HG03460 (cell line): Measurements from ENCODE around the gene TAF3.
"Not testable (repeated sequence)": the region's sequence is repeated elsewhere in the genome, so short reads cannot be mapped to it uniquely, and the experiment has no call there.

Experiments
- ATAC-seq: cut with Tn5 transposase; IDR thresholded peaks from one replicate; pipeline ENCODE4 v1.9.1; 2021; ENCODE audit not compliant: unreplicated experiment

Gene TAF3

DNA sequence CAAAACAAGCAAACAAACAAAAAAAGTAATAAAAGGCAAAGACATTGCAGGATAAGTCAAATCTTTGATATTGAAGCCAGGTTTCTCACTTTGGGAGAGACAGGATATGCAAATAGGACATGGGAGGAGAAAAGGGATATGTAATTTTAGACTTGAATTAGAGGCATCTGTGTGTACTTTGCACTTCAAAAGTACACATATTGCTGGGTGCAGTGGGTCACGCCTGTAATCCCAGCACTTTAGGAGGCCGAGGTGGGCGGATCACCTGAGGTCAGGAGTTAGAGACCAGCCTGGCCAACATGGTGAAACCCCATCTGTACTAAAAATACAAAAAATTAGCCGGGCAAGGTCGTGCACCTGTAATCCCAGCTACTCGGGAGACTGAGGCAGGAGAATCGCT lies 6.6 kb upstream of the TAF3 start:
- ATAC-seq: not testable (repeated sequence)

DNA sequence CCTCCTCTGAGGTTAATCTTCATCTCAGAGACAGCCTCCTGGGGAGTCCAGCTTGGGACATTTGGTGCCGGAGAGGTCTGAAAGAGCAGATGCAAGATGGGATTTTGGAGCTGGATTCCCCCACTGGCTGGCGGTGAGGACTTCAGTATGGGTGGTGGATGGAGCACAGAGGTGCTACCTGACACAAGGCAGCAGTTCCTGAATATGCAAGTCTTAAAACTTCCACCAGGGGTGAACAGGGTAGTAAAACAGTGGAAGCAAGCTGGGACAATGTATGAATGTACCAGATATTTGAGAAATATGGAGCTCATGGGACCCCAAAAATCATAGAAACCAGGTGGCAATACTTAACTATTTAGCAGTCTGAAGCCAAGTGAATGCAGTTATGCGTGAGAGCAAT lies 4.8 kb upstream of the TAF3 start:
- no peak for ATAC-seq

DNA sequence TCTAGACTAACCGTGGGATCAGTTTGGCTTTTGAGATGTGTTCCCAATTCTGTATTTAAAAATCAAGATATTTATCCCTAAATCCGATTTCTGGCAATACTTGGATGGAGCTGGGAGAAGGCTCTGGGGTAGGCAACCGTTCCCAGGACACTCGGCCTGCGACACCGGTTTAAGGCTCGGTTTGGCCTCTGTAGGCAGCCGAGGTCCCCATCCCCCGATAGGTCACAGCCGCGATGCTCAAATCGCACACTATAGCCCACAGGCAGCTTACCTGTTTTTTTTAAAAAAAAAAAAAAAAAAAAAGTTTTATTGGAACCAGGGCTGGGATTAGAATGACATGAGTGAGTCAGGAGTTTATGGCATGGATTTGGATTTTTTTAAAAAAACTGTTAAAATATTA lies 729 bp upstream of the TAF3 start:
- no peak for ATAC-seq

DNA sequence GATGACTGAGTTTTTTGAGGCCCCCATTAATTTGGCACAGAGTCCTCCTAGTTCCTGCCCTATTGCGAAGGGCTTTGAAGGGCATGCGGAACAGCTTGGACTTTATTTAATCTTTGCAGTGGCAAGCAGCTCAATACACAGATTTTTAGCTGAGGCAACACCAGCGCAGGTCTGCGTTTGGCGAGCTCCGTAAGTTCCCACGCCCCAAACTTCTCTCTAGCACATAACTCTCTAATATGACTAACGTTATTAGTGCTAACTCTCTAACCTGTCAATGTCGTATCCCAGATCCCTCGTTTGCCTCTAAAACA lies 366 bp upstream of the TAF3 start:
- no peak for ATAC-seq

DNA sequence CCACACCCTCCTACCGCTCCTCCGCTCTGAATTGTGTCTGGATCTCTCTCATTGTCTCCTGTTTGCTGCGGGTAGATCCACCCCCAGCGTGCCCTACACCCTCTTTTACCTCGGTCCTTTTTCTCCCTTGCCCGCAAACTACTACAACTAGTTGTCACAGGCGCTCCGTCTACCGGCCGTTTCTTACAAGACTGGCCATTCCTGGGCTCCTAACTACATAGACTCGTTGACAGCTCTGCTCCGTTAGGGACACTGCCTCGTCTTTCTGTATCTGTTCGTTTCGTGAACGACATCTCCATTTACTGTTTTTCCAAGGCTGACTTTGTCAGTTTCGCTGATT lies 786 bp downstream of the TAF3 start:
- peak; percentile 47 for ATAC-seq

DNA sequence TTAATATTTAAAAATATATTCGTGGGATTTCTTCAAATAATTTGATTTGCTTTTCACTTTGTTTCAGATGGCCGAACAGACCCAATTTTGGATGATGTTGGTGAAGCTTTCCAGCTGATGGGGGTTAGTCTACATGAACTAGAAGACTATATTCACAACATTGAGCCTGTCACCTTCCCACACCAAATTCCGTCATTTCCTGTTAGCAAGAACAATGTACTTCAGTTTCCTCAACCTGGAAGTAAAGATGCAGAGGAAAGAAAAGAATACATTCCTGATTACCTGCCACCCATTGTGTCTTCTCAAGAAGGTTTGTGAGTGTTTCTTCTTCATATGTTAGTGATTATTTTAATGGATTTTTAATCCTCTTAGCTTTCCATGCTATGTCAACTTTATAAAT lies 5.9 kb downstream of the TAF3 start:
- no peak for ATAC-seq

DNA sequence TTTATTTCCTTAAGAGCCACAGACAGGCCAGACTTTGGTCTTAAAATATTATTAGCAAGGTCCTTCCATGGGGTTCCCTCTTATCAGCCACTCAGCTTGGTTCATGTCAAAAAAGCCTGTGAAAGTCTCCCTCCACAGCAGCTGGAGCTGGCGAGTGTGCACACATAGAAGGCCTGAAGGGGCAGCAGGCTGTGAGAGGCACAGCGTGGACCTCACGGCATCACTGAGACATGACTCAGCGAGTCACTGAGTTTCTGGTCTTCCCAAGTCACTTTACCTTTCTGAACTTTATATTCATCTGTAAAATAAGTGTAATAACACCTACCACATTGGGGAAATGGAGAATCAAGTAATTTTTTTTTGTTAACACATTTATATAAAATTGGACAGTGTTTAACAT lies 8.7 kb downstream of the TAF3 start:
- ATAC-seq: no peak

DNA sequence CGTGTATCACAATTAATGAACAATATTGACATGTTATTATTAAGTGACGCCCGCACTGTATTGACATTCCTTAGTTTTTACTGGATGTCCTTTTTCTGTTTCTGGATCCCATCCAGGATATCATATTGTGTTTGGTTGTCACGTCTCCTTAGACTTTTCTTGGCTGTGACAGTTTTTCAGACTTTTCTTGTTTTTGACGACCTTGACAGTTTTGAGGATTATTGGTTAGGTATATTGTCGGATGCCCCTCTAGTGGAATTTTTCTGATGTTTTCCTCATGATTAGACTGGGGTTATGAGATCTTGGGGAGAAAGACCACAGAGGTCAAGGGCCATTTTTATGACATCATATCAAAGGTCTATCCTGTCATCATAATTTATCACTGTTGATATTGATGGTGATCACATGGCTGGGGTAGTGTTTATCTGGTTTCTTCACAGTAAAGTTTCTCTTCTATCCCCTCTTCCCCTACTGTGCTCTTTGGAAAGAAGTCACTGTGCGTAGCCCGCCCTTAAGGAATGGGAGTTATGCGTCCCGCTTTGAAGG lies 11.1 kb downstream of the TAF3 start:
- no peak for ATAC-seq

DNA sequence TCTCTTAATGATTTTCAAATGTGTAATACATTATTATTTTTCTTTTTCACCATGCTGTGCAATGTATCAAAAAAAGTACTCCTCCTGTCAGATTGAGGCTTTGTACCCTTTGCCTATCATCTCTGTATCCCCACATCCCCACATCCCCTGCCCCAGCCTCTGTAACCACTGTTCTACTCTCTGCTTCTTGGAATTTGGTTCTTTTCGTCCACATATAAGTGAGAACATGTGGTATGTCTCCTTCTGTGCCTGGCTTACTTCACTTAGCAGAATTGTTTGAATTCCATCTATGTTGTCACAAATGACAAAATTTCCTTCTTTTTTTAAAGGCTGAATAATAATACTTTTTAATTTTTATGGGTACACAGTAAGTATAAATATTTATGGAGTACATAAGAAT lies 13.8 kb downstream of the TAF3 start:
- no peak for ATAC-seq

DNA sequence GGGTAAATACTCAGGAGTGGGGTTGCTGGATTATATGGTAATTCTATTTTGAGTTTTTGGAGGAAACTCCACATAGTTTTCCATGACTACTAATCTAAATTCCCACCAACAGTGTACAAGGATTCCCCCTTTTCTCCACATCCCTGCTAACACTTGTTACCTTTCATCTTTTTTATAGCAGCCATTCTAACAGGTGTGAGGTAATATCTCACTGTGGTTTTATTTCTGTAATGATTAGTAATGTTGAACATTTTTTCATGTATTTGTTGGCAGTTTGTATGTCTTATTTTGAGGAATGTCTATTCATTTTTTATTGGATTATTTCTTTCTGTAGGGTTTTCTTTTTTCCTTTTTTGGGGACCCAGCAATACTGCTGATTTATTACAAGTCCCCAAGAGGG lies 14.9 kb downstream of the TAF3 start:
- no peak for ATAC-seq

DNA sequence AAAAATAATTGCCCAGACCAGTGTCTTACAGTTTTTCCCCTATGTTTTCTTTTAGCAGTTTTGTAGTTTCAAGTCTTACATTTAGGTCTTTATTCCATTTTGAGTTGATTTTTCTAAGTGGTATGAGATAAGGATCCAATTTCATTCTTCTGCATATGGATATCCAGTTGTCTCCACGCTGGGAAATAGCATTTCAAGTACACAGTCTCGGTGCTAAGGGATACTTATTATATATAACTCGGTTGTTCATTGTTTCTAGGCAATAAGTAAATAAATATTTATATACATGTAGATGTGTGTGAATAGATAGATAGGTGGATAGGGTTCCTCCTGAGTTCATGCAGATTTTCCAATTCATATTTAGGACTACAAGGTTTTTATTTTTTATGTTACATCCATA lies 16.0 kb downstream of the TAF3 start:
- ATAC-seq: no peak

DNA sequence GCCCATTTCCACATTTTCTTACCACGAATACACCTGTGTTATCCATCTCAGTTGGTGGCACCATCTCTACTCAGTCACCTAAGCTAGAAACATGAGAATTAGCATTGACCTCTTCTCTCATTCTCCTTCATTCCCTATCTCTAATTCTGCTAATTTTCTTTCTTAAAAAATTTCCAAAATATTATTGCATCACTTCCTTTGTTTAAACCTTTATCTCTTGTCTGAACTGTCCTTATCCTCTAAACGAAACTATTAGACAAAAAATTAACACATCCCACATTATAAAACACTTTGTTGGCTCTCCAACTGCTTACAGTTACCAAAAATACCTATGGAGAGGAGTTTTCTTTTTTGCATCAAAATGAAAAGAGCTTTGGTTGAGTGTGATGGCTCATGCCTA lies 18.3 kb downstream of the TAF3 start:
- ATAC-seq: no peak

DNA sequence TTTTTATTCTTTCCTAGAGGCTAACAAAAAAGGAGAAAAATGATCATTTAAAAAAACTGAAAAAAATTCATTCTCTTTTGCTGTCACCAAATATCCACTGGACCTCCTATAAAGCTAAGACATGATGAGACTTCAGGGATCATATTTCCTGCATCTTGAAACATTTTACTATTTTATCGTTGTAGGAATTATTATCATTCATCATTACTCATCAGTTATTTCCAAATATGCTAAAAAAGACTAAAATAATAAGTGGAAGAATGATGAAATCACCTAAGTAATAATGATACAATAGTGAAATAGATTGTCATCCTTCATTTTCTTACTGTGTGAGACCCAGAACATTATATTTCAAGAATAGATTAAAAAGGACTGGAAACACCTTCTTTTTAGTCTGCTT lies 28.3 kb downstream of the TAF3 start:
- ATAC-seq: no peak

DNA sequence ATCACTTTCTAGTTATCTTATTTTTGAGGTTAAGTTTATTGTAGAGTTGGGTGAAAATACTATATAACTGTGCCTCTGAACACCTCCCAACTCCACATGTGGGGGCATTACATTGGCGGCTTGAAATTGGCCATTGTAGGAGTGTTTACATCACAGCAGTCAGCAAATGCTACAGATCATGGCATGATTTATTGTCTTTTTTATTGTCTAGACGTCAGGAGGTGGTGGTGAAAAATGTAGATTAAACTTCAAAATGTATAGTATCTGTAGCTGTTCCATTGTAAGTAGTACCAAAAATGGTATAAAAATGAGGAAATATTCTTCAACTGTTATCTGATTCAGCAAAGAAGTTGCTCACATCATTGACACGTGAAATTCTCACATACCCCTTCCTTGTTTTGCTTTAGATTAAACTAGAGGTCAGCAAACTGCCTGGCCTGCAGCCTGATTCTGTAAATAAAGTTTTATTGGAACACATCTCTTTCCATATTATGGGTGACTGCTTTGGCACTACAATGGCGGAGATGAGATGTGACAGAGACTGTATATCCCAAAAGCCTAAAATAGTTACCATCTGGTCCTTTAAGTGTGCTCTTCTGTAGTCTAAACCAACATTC lies 35.0 kb downstream of the TAF3 start:
- ATAC-seq: no peak

DNA sequence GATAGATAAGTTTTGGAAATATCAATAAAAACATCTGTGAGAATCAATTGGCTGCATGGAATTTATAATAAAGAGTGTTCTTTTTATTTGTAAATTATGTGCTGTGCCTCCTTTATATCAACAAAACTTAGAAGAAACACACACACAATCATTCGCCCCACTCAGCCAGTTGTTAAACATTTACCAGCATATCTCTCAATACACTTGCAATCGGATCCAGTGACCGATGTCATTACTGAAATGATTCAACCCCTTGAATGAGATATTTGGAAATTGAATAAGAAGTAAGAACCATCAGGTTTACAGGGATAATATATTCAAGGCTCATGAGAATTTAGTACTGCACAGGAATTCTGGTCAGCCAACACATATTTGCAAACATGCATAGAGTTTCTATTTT lies 35.6 kb downstream of the TAF3 start:
- no peak for ATAC-seq

DNA sequence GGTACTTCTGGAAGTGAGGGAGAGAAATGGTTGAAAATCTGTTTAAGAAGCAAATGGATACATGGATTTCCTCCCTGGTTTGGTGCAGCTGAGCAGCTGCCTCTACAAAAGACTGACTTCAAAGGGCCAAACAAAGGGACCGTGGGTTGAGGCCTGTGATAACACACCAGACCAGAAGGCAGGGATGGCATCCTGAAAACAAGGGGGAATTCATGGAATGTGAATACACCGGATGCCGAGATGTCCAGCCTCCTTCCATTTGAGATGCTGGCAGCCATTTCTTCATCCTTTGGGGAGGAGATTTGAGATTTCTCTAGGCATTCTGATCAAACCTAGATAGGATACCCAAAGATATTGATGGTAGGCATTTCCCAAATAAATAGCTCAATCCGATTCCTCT lies 36.9 kb downstream of the TAF3 start:
- ATAC-seq: no peak

DNA sequence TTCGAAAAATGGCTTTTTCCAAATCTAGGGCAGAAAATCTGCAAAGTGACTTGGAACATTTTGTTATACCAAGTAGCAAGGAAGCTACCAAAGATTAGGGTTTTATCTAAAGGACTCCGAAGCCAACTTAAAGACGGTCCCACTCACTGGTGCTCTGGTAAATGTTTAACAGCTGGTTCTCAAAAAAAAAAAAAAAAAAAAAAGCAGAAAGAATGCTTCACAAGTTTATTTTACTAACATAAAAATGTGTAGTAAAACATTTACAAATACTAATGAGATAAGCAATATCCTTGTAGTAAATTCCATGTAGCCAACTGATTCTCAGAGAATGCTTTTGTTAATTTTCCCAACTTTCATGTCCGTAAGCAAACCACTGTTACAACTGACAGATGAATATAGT lies 38.4 kb downstream of the TAF3 start:
- no peak for ATAC-seq

DNA sequence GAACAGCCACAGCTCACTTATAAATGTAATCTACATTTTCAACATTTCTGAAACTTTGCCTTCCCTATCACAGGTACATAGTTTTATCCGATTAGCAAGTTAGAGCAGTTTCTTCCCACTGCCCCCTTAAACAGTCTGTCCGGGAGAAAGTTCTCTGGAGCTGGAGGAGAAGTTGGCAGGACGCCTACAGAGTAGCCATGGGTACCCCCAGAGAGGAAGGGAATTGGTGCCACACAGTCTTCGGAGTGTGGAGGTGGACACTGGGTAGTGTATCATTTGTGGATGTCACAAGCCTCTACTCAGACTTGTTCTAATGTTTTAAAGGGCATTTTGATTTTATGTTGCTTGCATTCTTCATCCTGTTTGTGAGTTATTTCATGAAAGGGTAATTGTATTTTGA lies 39.0 kb downstream of the TAF3 start:
- no peak for ATAC-seq

DNA sequence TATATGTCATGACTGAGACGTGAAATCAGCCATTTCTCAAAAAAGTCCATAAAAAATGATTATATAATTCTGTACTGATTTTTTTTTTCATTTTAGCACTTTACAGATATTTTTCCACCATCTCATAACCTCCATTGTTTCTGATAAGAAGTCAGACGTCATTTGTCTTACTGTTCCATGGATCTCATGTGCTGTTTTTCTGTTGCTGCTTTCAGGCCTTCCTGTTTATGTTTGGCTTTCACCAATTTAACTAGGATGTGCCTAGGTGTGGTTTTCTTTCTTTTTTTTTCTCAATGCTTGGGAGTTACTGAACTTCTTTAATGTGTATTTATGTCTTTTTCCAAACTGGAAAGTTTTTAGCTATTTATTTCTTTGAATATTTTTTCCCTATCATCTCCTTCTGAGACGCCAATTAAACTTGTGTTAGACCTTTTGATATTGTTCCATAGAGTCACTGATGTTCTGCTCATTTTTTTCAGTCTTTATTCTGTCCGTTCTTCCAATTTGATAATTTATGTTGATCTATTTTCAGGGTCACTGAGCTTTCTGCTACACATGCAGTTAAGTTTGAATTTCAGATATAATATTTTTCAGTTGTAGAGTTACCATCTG lies 43.3 kb downstream of the TAF3 start:
- ATAC-seq: no peak

DNA sequence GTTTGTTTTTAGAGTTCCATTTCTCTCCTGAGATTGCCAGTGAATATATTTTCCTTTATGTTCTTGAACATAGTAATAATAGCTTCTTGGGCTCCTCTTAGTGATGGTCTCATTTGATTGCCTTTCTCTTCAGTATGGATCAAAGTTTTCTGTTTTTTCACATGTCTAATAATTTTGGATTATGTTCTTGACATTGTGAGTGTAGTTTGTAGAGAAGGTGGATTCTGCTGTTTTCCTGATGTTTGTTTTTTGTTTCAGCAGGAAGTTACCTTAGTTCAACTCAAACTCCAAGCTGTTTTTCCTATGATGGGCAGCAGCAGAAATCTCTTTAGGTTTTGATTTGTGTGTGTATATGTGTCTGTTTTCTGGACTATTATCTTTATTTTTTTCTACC lies 43.8 kb downstream of the TAF3 start:
- ATAC-seq: no peak

DNA sequence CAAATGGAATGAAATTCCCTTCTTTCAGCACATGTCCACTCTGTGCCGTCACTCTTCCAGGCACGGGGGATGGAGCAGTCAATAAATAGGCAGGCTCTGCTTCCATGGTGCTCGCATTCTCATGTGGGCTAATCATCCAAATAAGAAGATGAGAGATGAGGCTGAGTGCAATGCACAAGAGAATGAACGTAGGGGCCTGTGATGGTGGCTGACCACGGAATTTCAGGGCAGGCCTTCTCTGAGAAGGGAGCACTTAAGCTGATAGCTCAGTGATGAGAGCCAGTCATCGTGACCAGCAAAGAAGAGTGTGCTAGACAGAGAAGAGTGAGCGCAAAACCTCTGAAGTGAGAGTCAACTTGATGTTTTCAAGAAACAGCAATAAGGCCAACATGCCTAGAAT lies 47.9 kb downstream of the TAF3 start:
- ATAC-seq: no peak

DNA sequence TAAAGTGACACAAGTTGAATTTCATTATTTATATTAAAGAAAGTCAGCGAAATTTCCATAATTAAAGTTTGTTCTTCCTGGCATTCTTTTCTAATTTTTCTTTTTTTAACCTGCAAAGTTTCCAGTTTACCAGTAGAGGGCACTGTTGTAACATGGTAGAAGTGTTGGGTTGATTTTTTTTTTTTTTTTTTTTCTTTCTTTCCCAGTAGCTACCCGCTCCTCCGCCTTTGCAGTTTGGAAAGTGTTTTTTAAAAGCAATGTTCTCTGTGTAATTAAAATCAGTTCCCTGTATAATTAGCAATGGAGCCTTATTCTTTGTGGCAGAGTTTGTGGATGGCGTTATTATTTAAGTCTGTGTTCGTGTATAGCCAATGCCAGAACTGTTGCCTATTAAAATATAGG lies 53.7 kb downstream of the TAF3 start:
- no peak for ATAC-seq

DNA sequence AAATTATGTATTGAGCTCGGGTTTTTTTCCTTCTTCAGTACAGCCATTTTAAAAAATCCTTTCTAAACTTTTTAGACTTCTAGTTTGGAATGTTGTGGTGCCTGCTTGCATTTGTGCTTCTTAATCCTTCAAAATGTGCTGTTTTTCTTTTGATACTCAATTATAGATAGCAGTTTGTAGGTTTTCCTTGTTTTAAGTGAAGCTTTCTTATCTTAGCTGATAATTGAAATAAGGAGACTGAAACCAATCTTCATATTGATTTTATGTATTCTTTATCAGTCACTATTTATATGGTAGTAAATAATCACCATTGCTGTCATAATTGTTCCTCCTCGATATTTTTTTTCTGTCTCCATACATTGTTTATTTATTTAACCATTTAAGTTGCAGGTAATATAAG lies 56.6 kb downstream of the TAF3 start:
- ATAC-seq: no peak
